Measurements from ENCODE around the gene EGLN1.
"Not testable (repeated sequence)": the region's sequence is repeated elsewhere in the genome, so short reads cannot be mapped to it uniquely, and the experiment has no call there.

- TF ChIP-seq MYC (IDR thresholded peaks at IDR 0.05; ENCODE audit: low read depth, low read length); POLR2A (IDR thresholded peaks at IDR 0.05; ENCODE audit: extremely low read depth, insufficient read length): not testable (repeated sequence)
- TF ChIP-seq, protein P1, sequence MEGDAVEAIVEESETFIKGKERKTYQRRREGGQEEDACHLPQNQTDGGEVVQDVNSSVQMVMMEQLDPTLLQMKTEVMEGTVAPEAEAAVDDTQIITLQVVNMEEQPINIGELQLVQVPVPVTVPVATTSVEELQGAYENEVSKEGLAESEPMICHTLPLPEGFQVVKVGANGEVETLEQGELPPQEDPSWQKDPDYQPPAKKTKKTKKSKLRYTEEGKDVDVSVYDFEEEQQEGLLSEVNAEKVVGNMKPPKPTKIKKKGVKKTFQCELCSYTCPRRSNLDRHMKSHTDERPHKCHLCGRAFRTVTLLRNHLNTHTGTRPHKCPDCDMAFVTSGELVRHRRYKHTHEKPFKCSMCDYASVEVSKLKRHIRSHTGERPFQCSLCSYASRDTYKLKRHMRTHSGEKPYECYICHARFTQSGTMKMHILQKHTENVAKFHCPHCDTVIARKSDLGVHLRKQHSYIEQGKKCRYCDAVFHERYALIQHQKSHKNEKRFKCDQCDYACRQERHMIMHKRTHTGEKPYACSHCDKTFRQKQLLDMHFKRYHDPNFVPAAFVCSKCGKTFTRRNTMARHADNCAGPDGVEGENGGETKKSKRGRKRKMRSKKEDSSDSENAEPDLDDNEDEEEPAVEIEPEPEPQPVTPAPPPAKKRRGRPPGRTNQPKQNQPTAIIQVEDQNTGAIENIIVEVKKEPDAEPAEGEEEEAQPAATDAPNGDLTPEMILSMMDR (IDR thresholded peaks at IDR 0.05; ENCODE audit: low read depth, low read length): not testable (repeated sequence)
- TF ChIP-seq, protein P2, sequence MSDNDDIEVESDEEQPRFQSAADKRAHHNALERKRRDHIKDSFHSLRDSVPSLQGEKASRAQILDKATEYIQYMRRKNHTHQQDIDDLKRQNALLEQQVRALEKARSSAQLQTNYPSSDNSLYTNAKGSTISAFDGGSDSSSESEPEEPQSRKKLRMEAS (IDR thresholded peaks at IDR 0.05; ENCODE audit: low read depth, low read length): not testable (repeated sequence)
Observed at GRCh38 chr1:231457956-231458355, 35.9 kb upstream of the EGLN1 start.
